AG09319 (cell line): Measurements from ENCODE around the gene SCRG1.

Experiments used
- DNase-seq: peaks from one replicate; pipeline ENCODE4 v3.0.0-alpha.2; 2010; ENCODE audit warnings: low read depth; ENCODE audit errors: extremely low read depth
- TF ChIP-seq, protein P1 (sequence below): IDR thresholded peaks from 2 replicates; pipeline ENCODE4 v1.5.1; 2011; ENCODE audit warnings: low read depth, mild to moderate bottlenecking, inconsistent platforms, low read length, moderate library complexity

The SCRG1 gene

DNA sequence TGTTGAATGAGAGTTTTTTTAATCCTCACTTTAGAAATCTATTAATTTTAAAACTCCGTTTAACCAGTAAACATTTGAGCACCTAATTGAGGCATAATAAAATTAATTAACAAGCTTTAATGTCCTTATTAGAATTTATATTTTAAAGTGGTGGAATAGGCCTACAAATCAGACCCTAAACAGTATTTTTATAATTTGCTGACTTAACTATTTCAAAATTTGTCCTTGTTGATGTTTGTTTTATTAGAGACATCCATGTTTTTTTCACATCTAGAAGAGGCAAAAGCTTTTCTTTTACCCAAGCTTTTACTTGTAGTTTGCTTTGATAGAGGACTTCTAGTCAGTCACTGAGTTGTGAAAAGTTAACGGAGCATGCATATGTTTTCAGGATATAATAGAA, 24.3 kb downstream of the SCRG1 start:
- DNase-seq: no peak
- TF ChIP-seq, protein P1, sequence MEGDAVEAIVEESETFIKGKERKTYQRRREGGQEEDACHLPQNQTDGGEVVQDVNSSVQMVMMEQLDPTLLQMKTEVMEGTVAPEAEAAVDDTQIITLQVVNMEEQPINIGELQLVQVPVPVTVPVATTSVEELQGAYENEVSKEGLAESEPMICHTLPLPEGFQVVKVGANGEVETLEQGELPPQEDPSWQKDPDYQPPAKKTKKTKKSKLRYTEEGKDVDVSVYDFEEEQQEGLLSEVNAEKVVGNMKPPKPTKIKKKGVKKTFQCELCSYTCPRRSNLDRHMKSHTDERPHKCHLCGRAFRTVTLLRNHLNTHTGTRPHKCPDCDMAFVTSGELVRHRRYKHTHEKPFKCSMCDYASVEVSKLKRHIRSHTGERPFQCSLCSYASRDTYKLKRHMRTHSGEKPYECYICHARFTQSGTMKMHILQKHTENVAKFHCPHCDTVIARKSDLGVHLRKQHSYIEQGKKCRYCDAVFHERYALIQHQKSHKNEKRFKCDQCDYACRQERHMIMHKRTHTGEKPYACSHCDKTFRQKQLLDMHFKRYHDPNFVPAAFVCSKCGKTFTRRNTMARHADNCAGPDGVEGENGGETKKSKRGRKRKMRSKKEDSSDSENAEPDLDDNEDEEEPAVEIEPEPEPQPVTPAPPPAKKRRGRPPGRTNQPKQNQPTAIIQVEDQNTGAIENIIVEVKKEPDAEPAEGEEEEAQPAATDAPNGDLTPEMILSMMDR: no peak

DNA sequence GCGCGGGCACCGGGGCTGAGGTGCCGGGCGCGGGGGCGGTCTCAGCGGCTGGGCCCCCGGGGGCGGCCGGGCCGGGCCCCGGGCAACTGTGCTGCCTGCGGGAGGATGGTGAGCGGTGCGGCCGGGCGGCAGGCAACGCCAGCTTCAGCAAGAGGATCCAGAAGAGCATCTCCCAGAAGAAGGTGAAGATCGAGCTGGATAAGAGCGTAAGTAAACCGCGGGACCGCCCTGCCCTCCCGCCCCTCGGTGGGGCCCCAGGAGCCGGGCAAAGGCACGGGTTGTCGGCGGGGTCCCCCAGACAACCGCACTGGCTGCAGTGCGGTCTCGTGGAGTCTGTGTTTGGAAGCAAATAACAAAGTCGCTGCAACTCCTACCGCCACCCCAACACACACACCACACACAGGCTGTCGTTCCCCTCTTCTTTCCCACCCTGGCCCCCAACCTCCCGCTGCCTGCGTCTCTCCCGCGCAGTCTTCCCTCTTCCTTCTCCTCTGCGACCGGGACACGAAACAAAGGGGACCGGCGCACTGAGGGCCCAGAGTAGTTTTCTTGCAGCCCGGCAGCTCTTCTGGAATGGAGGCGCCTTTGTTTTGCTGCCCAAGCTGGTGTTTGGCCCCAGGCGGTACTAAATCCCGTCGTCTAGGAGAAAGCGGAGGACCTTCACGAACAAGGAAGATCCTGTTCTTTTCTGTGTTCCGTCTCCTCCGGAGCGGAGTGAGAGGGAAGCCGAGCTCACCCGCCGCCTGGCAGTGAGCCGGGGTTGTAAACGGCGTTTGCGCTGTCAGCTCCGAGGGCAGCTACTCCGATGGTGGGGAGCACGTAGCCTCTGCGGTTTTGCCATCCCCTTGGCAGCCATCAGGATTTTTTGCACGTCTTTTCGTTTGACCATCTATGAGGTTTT, 27.4 kb downstream of the SCRG1 start:
- TF ChIP-seq, protein P1: no peak
- no peak for DNase-seq

DNA sequence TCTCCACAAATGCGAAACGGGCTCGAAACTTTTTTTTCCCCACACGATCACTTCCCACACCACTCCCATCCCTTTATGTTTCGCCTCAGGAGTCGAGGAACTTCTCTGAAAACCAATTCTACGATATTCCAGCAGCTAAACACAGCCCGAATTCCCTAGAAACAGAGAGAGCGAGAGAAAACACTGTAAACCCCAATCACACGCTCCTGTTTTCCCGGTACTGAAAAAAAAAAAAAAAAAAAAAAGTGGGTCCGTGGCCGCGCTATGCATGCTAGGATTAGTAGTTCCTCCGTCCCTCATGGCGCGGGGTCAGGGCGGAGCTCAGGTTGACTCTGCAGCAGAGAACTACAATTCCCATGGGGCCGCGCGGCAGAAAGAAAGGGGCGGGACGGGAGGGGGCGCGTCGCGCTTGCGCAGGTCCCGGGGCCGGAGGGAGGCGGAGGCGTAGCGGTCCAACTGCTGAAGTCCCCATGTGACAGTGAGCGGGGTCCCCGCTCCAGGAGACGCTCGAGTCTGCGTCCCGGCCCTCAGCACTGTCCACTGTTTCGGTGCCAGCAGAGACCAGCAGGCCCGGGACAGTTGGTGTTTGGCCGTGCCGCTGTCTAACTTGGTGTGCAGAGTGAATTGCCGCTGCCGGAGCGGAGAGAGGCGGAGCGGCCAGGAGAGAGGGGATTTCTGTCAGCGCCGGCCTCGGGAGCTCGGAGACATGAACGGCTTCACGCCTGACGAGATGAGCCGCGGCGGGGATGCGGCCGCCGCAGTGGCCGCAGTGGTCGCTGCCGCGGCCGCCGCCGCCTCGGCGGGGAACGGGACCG, 28.2 kb downstream of the SCRG1 start, which contains the start of gene SAP30:
Gene SAP30 (plus strand): TSS at position 478 of the 815 bp plus-strand sequence. CDS start 229 bp downstream, at position 707.
- DNase-seq: peak; percentile 97
- TF ChIP-seq, protein P1: no peak

DNA sequence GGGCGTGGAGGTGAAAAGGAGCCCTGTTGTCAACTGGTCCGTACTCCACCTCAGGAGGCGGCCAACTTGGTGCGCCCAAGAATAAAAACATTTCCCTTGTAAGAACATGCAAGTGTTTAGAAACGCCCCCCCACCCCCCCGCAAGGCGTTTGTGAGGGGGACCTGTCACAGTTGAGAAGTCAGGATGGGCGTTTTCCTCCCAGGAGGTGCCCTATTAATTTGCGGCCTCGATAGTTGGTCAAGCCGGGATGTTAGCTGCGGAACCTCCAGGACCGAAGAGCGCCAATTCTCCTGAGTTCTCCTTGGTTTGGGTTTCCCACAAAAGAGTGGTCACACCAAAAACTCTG, 28.8 kb downstream of the SCRG1 start:
- TF ChIP-seq, protein P1: no peak
- DNase-seq: no peak

DNA sequence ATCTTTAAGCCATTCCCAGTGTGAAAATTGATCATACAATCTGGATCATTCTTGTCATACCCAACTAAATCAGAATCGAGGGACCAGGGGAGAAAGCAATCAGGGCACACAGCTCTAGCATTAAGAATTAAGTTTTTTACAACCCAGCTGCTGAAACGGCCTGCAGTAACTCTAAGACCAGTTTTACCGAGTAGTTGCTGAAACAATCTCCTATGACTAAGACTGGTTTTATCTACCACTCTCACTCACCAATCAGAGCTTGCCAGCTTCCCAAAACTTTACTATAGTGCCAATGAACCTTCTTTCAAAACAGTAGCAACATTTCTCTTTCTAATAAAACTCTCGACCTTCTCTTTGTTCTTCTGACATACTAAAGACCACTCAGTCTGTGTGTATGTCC, 31.0 kb downstream of the SCRG1 start:
- TF ChIP-seq, protein P1: no peak
- DNase-seq: no peak

DNA sequence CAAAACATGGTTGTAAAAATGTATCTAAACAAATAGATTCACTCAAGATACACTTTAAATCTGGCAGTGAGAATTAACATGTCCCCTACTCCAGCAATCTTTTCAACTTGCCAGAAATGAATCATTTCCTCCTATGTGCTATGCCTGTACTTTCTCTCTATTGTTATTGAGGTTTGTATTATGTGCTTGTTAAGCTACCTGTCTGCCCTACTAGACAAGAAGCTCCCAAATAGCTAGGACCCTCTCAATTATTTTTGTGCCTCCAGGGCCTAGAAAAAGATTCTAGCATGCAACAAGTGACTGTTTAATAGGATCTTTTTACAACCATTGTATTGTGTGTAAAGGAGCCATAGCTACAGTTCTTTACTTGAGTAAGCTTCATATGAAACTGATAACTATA, 31.6 kb downstream of the SCRG1 start:
- TF ChIP-seq, protein P1: no peak
- no peak for DNase-seq

DNA sequence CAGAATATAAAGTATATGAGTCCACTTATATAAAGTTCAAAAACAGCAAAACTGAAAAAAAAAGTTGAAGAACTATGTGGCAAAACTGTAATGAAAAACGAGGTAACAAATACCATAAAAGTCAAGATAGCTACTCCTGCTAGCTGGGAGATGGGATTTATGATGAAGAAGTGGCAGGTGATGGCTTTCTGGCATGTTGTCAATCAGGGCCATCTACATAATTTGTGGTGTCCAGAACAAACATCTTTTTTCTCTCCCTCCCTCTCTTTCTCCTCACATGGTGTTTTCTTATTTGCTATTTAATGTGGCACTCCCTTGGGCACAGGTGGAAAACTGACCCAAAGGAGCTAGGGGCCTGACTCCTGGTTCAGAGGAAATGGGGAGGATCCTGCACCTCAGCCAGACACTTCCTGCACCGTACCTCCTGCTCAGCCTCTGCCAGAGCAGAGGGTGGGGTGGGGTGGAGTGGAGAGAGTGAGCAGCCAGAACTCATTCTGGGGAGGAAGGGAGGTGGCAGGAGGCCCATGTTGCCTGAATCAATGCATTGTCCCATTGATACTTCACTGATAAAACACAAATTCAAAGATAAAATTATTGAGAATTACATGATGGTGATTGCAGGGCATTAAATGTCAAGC, 33.4 kb downstream of the SCRG1 start:
- TF ChIP-seq, protein P1: no peak
- no peak for DNase-seq
